Subcutaneous adipose tissue (tissue), 4 donors: ENCODE measurements around the gene ZNF454. TPM values are rescaled to one million over a fixed set of nuclear protein-coding genes. Genes with fewer than 3 reads are reported as not detected.

Experiments
- total RNA-seq, 4 donors: library from RNA; depleted of rRNA; stranded (reverse); fragments of >200 nt; gene quantifications; one replicate each; pipeline ENCODE4 v1.1.0, GENCODE V29; 2016
- TF ChIP-seq, protein P1 (sequence below): fragments of 450-650 bp; IDR thresholded peaks from one replicate; pipeline ENCODE4 v1.5.1; 2016; ENCODE audit warnings: low read depth, mild to moderate bottlenecking, control low read depth, antibody characterized with exemption, moderate library complexity

The ZNF454 gene
- total RNA-seq, 4 donors from 2014 or later = 0.51 to 2.3 (median 1.1) TPM

GRCh38 chr5:179008667-179009066 is 67.7 kb downstream of the ZNF454 start:
- TF ChIP-seq, protein P1, sequence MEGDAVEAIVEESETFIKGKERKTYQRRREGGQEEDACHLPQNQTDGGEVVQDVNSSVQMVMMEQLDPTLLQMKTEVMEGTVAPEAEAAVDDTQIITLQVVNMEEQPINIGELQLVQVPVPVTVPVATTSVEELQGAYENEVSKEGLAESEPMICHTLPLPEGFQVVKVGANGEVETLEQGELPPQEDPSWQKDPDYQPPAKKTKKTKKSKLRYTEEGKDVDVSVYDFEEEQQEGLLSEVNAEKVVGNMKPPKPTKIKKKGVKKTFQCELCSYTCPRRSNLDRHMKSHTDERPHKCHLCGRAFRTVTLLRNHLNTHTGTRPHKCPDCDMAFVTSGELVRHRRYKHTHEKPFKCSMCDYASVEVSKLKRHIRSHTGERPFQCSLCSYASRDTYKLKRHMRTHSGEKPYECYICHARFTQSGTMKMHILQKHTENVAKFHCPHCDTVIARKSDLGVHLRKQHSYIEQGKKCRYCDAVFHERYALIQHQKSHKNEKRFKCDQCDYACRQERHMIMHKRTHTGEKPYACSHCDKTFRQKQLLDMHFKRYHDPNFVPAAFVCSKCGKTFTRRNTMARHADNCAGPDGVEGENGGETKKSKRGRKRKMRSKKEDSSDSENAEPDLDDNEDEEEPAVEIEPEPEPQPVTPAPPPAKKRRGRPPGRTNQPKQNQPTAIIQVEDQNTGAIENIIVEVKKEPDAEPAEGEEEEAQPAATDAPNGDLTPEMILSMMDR = no peak

Other genes starting within 250 kb of the ZNF454 start
- gene ZNF354A, start 210.5 kb upstream of the ZNF454 start, total RNA-seq = 10 to 100 TPM; 13.9 to 25.4 (median 17.3) TPM
- 10 to 100 TPM; 18.9 to 30.0 (median 20.2) TPM for gene ZNF354B, start 81.2 kb upstream of the ZNF454 start, total RNA-seq
- 1 to 10 TPM; 1.5 to 3.6 (median 2.7) TPM for gene ZFP2, start 45.3 kb upstream of the ZNF454 start, total RNA-seq
- gene GRM6, start 54.1 kb downstream of the ZNF454 start, total RNA-seq = not detected
- 1 to 10 TPM; 4.0 to 7.2 (median 4.7) TPM for gene ZNF879, start 82.6 kb downstream of the ZNF454 start, total RNA-seq
- 1 to 10 TPM; 6.5 to 7.5 (median 7.1) TPM for gene ZNF354C, start 119.2 kb downstream of the ZNF454 start, total RNA-seq